Measurements from ENCODE around the gene RAD51C.

- TF ChIP-seq EZH2phosphoT487 (IDR thresholded peaks at IDR 0.05; ENCODE audit: low read depth) (no peak), CTCF (IDR thresholded peaks at IDR 0.05; ENCODE audit: low read depth, low read length) (no peak)
Measured at GRCh38 chr17:58722696-58723095, 30.3 kb downstream of the RAD51C start.
